ENCODE results near the gene RSL1D1. TPM values are rescaled to one million over a fixed set of nuclear protein-coding genes. Genes with fewer than 3 reads are reported as not detected.
"Not testable (repeated sequence)": the region's sequence is repeated elsewhere in the genome, so short reads cannot be mapped to it uniquely, and the experiment has no call there.

The RSL1D1 gene
- total RNA-seq, 1 experiment from 2014 or later = 163 TPM

DNA sequence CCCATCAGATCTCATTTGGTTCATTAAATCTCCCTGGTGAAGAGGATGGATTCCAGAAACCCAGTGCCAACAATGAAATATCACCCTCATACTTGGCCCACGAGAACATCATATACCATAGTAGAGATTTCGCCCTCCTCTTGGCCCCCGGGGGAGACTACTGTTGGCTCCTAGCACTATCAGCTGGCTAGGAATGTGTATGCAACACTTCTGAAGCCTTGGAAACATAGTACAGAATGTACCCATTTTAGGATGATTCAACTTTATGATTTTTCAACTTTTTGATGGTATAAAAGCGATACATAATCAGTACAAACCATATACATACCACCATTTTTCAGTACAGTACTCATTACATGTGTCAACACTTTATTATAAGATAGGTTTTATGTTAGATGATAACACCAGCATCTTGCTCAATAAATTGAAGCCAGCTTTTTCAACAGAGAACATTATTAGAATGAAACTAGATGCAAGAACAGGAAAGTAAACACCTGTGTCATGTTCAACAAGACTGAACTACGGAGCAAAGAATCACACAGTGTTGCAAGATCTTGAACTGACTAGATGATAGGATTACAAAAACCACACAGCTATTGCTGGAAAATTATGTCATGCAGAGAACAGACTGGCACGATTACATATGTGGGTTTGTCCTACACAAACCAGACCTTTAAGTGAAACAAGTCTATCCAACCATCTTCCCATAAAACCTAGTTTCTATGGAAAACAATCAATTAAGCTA, 17.2 kb downstream of the RSL1D1 start:
- no peak for DNase-seq
- H3K4me3 ChIP-seq (ENCODE audit: insufficient read depth, low read depth, low read length) = no peak overlapping the region
- no peaks in the 10 kb centered on the region for H3K27me3 ChIP-seq (ENCODE audit: control insufficient read depth, insufficient read depth, low read length)
- H3K36me3 ChIP-seq (replicated peaks; ENCODE audit: control insufficient read depth, insufficient read depth, low read length) = peaks cover 17% of the 10 kb centered on the region

DNA sequence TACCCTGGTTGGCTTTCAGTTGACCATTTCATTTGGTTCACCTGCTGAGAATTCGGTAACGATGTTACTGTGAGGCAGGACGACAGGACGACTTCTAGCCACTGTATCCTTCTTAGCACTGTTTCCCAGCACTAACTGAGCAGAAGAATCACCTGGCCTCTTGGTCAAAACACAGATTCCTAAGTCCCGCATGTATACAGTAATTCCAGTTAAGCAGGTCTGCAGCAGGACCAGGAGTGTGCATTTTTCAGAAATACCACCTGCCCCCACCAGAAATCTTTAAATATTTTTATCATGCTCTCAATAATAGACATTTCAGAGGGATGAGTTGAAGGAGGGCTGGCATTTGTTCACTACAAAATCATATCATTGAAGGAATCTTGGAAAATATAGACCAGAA, 22.6 kb downstream of the RSL1D1 start:
- Histone ChIP-seq H3K4me3 (ENCODE audit: insufficient read depth, low read depth, low read length) (no peak overlapping the region), H3K27me3 (ENCODE audit: control insufficient read depth, insufficient read depth, low read length) (no peaks in the 10 kb centered on the region), H3K36me3 (replicated peaks; ENCODE audit: control insufficient read depth, insufficient read depth, low read length) (no peaks in the 10 kb centered on the region)
- no peak for DNase-seq

DNA sequence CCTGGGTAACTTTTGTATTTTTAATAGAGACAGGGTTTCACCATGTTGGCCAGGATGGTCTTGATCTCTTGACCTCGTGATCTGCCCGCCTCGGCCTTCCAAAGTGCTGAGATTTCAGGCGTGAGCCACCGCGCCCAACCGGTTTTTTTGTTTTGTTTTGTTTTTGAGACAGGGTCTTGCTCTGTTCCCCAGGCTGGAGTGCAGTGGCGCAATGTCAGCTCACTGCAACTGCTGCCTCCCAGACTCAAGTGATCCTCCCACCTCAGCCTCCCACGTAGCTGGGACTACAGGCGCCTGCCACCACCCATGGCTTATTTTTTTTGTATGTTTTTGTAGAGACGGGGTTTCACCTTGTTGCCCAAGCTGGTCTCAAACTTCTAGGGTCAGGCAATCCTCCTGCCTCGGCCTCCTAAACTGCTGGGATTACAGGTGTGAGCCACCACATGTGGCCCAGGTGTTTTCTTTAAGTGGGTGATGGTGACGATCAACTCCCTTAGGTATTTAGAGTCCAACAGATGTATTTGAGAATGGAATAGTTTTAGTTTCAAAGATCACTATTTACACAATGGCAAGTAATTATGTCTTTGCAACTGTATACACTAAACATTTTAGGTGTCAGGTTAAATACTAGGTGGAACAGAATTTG, 25.7 kb downstream of the RSL1D1 start:
- not testable (repeated sequence) for H3K27me3 ChIP-seq (ENCODE audit: control insufficient read depth, insufficient read depth, low read length); H3K36me3 ChIP-seq (replicated peaks; ENCODE audit: control insufficient read depth, insufficient read depth, low read length); H3K4me3 ChIP-seq (ENCODE audit: insufficient read depth, low read depth, low read length); DNase-seq

DNA sequence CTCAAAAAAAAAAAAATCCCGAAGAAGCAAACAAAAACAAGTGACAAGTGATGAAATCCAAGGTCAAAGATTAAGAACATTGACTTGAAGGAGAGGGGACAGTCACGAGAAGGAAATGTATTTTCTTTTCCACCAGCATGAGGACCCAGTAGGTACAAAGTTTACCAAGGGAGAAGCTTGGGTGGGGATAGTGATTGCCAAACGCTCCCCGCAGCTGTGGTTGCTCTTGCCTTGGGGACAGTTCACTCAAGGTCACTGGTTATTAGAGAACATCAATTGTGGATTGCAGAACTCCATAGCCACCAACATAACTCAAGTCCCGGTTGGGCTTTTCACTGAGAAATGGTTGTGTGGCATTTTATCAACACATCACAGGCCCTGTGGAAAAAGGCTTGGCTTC, 27.0 kb downstream of the RSL1D1 start:
- no peaks in the 10 kb centered on the region for H3K36me3 ChIP-seq (replicated peaks; ENCODE audit: control insufficient read depth, insufficient read depth, low read length)
- H3K27me3 ChIP-seq (ENCODE audit: control insufficient read depth, insufficient read depth, low read length) = no peaks in the 10 kb centered on the region
- no peak for DNase-seq
- H3K4me3 ChIP-seq (ENCODE audit: insufficient read depth, low read depth, low read length) = no peak overlapping the region

DNA sequence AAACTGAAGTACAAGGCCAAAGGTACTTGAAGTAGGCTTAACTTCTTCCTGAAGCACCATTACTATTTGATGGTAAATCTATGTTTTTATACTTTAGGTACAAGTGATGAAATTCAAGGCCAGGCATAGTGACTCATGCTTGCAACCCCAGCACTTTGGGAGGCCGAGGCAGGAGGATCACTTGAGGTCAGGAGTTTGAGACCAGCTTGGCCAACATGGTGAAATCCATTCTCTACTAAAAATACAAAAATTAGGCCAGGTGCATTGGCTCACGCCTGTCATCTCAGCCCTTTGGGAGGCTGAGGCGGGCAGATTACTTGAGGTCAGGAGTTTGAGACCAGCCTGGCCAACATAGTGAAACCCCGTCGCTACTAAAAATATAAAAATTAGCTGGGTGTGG, 27.7 kb downstream of the RSL1D1 start:
- not testable (repeated sequence) for H3K27me3 ChIP-seq (ENCODE audit: control insufficient read depth, insufficient read depth, low read length); DNase-seq; H3K36me3 ChIP-seq (replicated peaks; ENCODE audit: control insufficient read depth, insufficient read depth, low read length); H3K4me3 ChIP-seq (ENCODE audit: insufficient read depth, low read depth, low read length)

DNA sequence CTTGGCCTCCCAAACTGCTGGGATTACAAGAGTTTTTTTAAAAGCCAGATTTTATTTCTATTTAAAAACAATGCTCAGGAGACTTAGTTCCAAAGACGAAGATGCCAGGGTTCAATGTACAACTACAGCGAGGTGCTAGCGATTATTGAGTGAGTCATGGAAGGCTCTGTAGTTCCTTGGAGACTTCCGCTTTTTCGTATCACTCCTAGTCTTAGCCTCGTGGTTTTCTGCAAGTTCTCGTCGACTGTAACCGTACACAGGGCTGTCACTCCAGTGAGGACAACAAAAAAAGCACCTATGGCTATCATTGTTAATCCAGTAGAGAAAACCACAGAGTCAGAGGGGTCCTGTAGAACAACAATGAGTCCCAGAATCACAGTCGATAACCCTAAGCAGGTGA, 31.5 kb downstream of the RSL1D1 start:
- Histone ChIP-seq H3K36me3 (replicated peaks; ENCODE audit: control insufficient read depth, insufficient read depth, low read length) (no peaks in the 10 kb centered on the region), H3K27me3 (ENCODE audit: control insufficient read depth, insufficient read depth, low read length) (no peaks in the 10 kb centered on the region), H3K4me3 (ENCODE audit: insufficient read depth, low read depth, low read length) (no peak overlapping the region)
- DNase-seq = no peak

DNA sequence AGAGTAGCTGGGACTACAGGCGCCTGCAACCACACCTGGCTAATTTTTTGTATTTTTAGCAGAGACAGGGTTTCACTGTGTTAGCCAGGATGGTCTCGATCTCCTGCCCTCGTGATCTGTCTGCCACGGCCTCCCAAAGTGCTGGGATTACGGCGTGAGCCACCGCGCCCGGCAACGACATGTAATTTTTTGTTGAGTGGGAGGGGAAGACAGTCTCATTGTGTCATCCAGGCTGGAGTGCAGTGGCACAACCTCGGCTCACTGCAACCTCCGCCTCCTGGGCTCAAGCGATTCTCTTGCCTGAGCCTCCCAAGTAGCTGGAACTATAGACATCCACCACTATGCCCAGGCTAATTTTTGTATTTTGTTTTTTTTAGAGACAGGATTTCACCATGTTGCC, 32.4 kb downstream of the RSL1D1 start:
- not testable (repeated sequence) for H3K4me3 ChIP-seq (ENCODE audit: insufficient read depth, low read depth, low read length); H3K27me3 ChIP-seq (ENCODE audit: control insufficient read depth, insufficient read depth, low read length); DNase-seq; H3K36me3 ChIP-seq (replicated peaks; ENCODE audit: control insufficient read depth, insufficient read depth, low read length)

- no peak overlapping the region for H3K4me3 ChIP-seq (ENCODE audit: insufficient read depth, low read depth, low read length)
- DNase-seq = no peak
- no peaks in the 10 kb centered on the region for H3K36me3 ChIP-seq (replicated peaks; ENCODE audit: control insufficient read depth, insufficient read depth, low read length)
These were observed 35.2 kb downstream of the RSL1D1 start for GRCh38 chr16:11816123-11816522.

DNA sequence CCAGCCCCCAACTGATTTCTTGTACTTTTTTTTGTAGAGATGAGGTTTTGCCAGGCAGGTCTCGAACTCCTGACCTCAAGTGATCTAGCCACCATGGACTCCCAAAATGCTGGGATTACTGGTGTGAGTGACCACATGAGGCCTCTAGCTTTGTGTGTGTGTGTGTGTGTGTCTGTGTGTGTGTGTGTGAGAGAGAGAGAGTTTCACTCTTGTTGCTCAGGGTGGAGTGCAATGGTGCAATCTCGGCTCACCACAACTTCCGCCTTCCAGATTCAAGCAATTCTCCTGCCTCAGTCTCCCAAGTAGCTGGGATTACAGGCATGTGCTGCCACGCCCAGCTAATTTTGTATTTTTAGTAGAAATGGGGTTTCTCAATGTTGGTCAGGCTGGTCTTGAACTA, 36.5 kb downstream of the RSL1D1 start:
- not testable (repeated sequence) for H3K27me3 ChIP-seq (ENCODE audit: control insufficient read depth, insufficient read depth, low read length); H3K4me3 ChIP-seq (ENCODE audit: insufficient read depth, low read depth, low read length); DNase-seq; H3K36me3 ChIP-seq (replicated peaks; ENCODE audit: control insufficient read depth, insufficient read depth, low read length)

More at GRCh38 chr16:11816123-11816522, 35.2 kb downstream of the RSL1D1 start:
- H3K27me3 ChIP-seq (ENCODE audit: control insufficient read depth, insufficient read depth, low read length) = no peaks in the 10 kb centered on the region

- Histone ChIP-seq H3K27me3 (ENCODE audit: control insufficient read depth, insufficient read depth, low read length) (no peaks in the 10 kb centered on the region), H3K4me3 (ENCODE audit: insufficient read depth, low read depth, low read length) (no peak overlapping the region), H3K36me3 (replicated peaks; ENCODE audit: control insufficient read depth, insufficient read depth, low read length) (no peaks in the 10 kb centered on the region)
- no peak for DNase-seq
These were observed 44.6 kb downstream of the RSL1D1 start for GRCh38 chr16:11806721-11807120.

DNA sequence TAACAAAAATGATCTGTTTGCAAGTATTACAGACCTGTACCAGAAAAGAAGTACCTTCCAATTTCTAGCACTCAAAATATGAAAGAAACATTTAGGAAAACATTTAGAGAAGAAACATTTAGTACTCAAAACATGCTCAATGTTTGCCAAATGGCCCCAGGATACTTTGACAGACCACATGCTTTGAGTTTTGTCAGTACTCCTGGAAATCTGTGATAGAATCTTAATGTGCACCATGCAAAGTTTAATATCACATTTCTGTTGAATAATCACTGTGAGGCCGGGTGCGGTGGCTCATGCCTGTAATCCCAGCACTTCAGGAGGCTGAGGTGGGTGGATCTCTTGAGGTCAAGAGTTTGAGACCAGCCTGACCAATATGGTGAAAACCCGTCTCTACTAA, 45.8 kb downstream of the RSL1D1 start:
- no peak for DNase-seq
- Histone ChIP-seq H3K27me3 (ENCODE audit: control insufficient read depth, insufficient read depth, low read length) (no peaks in the 10 kb centered on the region), H3K36me3 (replicated peaks; ENCODE audit: control insufficient read depth, insufficient read depth, low read length) (no peaks in the 10 kb centered on the region), H3K4me3 (ENCODE audit: insufficient read depth, low read depth, low read length) (no peak overlapping the region)

DNA sequence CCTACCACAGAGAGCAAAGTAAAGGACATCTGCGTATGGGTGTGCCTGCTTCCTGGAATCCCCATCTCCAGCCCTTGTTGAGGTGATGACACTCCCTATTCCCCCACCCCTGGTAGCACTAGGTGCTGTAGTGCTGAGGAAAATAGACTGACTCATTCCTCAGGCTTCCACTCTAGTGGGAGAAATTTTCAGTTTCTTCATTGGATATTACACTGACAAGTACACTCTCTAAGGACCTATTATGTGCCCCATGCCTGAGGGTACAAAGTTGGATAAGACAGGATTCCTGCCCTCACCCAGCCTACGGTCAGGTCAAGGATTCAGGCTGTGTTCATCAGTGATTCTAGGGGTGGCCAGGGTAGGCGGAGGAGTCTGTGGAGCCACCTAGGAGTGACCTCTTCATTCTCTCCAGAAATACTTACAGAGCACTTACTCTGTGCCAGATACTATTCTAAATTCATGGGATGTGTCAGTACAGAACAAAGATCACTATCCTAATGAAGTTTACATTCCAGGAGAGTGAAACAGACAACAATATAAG, 49.8 kb downstream of the RSL1D1 start:
- DNase-seq = no peak
- Histone ChIP-seq H3K36me3 (replicated peaks; ENCODE audit: control insufficient read depth, insufficient read depth, low read length) (no peaks in the 10 kb centered on the region), H3K4me3 (ENCODE audit: insufficient read depth, low read depth, low read length) (no peak overlapping the region), H3K27me3 (ENCODE audit: control insufficient read depth, insufficient read depth, low read length) (no peaks in the 10 kb centered on the region)

- H3K4me3 ChIP-seq (ENCODE audit: insufficient read depth, low read depth, low read length) = no peak overlapping the region
- H3K27me3 ChIP-seq (ENCODE audit: control insufficient read depth, insufficient read depth, low read length) = no peaks in the 10 kb centered on the region
- DNase-seq = no peak
- H3K36me3 ChIP-seq (replicated peaks; ENCODE audit: control insufficient read depth, insufficient read depth, low read length) = no peaks in the 10 kb centered on the region
These were observed 51.0 kb downstream of the RSL1D1 start for GRCh38 chr16:11800382-11800718.

DNA sequence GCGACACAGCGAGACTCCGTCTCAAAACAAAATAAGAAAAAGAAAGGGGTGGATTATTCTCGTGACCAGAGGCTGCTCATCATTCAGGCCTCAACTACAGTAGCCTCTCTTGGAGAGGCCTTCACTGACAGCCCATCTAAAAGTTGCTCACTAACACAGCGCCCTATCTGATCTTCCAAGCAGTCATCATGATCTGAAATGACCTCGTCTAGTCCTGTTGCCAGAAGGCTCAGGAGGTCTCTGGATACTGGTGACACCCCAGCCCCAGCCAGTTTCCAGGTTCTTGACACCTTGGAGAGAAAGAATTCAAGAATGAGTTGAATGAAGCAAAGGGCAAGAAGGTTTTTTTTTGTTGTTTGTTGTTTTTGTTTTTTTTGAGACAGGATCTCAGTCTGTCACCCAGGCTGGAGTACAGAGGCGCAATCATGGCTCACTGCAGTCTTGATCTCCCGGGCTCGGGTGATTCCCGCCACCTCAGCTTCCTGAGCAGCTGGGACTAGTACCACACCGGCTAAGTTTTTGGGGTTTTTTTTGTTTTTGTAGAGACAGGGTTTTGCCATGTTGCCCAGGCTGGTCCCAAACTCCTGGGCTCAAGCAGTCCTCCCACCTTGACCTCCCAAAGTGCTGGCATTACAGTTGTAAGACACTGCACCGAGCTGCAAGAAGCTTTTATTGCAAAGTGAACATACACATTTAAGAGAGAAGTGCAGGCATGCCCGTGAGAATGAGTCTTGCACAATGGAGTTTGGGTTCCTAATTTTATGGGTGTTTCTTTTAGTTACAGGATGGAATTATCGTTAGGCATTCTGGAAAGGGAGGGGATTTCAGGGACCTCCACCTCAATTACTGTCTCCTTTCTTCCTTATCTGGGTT, 51.6 kb downstream of the RSL1D1 start:
- no peaks in the 10 kb centered on the region for H3K27me3 ChIP-seq (ENCODE audit: control insufficient read depth, insufficient read depth, low read length)
- H3K4me3 ChIP-seq (ENCODE audit: insufficient read depth, low read depth, low read length) = no peak overlapping the region
- H3K36me3 ChIP-seq (replicated peaks; ENCODE audit: control insufficient read depth, insufficient read depth, low read length) = no peaks in the 10 kb centered on the region
- no peak for DNase-seq

- DNase-seq = no peak
- no peak overlapping the region for H3K4me3 ChIP-seq (ENCODE audit: insufficient read depth, low read depth, low read length)
These were observed 52.3 kb downstream of the RSL1D1 start for GRCh38 chr16:11799017-11799381.

More at GRCh38 chr16:11799017-11799381, 52.3 kb downstream of the RSL1D1 start:
- Histone ChIP-seq H3K27me3 (ENCODE audit: control insufficient read depth, insufficient read depth, low read length) (no peaks in the 10 kb centered on the region), H3K36me3 (replicated peaks; ENCODE audit: control insufficient read depth, insufficient read depth, low read length) (peaks cover 1% of the 10 kb centered on the region; the same call in 1 of the 2 replicates)
